ENCODE results near the gene RGPD8.
"Not testable (repeated sequence)": the region's sequence is repeated elsewhere in the genome, so short reads cannot be mapped to it uniquely, and the experiment has no call there.

DNA sequence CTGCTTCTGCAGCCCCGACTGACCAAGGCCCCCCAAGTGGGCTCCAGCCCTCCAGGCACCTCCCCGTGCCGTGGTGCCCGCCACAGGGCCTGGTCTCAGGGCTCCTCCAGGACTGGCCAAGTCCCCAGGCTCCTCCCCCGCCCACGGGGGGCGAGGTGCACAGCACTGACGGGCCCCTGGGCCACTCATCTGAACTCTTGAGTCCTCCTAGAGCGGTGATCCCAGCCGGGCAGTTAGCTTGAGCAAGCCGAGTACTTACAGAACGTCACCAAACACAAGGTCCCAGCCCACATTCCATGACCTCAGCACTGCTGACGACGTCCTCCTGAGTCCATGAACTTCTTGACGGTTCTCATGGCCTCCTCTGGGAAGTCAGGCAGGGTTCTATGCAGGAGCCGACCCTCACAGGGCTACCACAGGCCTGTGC lies 4.0 kb upstream of the RGPD8 start:
- not testable (repeated sequence) for TF ChIP-seq CTCF (IDR thresholded peaks at IDR 0.05); EZH2 (IDR thresholded peaks at IDR 0.05; ENCODE audit: borderline replicate concordance, insufficient read depth, low read depth, low read length, poor library complexity, severe bottlenecking)
